Measurements from ENCODE around the gene IRF4.

The IRF4 gene

DNA sequence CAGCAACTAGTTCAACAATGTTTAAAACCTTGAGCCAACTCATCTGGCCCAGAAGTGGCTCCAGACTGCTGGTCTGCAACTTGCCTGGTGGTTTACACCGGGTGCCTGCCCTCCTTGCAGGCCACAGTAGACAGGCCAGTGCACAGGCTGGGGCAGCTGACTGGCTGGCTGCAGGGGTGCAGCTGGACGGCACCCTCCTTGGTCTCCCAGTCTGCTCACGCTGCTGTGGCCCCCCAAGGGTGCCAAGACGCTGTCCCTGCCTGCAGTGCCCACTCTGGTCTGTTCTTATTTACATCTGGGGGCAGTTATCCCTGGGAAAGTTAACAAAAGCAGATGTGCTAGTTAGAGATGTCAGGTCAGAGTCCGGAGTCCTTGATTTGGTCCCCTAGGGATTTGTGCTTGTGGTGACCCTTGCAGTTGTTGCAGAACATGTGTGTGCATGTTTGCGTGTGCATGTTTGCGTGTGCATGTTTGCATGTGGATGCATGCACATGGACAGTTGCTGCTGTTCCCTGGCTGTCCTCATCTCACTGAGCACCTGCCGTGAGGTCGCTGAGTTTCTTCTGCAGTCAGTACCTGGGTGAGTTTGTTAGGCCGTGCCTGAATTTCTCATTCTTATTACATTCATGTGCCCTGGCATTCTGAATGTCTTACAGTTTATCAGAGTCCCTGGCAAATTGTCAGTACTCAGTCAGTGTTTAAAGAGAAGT is 48.2 kb upstream of the IRF4 start:
- no peaks in the 10 kb centered on the region for H3K9me3 ChIP-seq (ENCODE audit: insufficient read depth, low read length)

GRCh38 chr6:343960-344815 is 47.4 kb upstream of the IRF4 start:
- Histone ChIP-seq H3K9ac (ENCODE audit: low read length) (no peak overlapping the region), H3K9me3 (ENCODE audit: insufficient read depth, low read length) (no peaks in the 10 kb centered on the region), H3K27me3 (ENCODE audit: low read length) (no peaks in the 10 kb centered on the region), H4K20me1 (ENCODE audit: low read depth, low read length) (no peaks in the 10 kb centered on the region), H3K4me2 (ENCODE audit: low read depth, low read length, poor library complexity, severe bottlenecking) (no peak overlapping the region), H3K79me2 (ENCODE audit: insufficient read depth, low read length) (no peaks in the 10 kb centered on the region), H3K4me3 (ENCODE audit: insufficient read depth, low read length, poor library complexity, severe bottlenecking) (no peak overlapping the region), H3K36me3 (ENCODE audit: low read length) (no peaks in the 10 kb centered on the region), H3K9me2 (replicated peaks; ENCODE audit: insufficient read depth, low read length) (no peaks in the 10 kb centered on the region), H3F3A (ENCODE audit: insufficient read depth) (no peaks in the 10 kb centered on the region), H3K27ac (ENCODE audit: low read depth, low read length) (no peak overlapping the region), H2AFZ (ENCODE audit: low read depth, low read length, severe bottlenecking) (no peak overlapping the region)
- TF ChIP-seq, protein P1, sequence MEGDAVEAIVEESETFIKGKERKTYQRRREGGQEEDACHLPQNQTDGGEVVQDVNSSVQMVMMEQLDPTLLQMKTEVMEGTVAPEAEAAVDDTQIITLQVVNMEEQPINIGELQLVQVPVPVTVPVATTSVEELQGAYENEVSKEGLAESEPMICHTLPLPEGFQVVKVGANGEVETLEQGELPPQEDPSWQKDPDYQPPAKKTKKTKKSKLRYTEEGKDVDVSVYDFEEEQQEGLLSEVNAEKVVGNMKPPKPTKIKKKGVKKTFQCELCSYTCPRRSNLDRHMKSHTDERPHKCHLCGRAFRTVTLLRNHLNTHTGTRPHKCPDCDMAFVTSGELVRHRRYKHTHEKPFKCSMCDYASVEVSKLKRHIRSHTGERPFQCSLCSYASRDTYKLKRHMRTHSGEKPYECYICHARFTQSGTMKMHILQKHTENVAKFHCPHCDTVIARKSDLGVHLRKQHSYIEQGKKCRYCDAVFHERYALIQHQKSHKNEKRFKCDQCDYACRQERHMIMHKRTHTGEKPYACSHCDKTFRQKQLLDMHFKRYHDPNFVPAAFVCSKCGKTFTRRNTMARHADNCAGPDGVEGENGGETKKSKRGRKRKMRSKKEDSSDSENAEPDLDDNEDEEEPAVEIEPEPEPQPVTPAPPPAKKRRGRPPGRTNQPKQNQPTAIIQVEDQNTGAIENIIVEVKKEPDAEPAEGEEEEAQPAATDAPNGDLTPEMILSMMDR (IDR thresholded peaks at IDR 0.05; ENCODE audit: insufficient read depth, low read length, poor library complexity, severe bottlenecking): no peak
- TF ChIP-seq EZH2phosphoT487 (conservative IDR thresholded peaks at IDR 0.05; ENCODE audit: low read length): no peak

More for the DNA sequence above, 48.2 kb upstream of the IRF4 start:
- H3K79me2 ChIP-seq (ENCODE audit: insufficient read depth, low read length): no peaks in the 10 kb centered on the region
- H4K20me1 ChIP-seq (ENCODE audit: low read depth, low read length): no peaks in the 10 kb centered on the region
- no peak for TF ChIP-seq EZH2phosphoT487 (conservative IDR thresholded peaks at IDR 0.05; ENCODE audit: low read length)
- TF ChIP-seq, protein P1 (IDR thresholded peaks at IDR 0.05; ENCODE audit: insufficient read depth, low read length, poor library complexity, severe bottlenecking): no peak
- no peak overlapping the region for H3K4me3 ChIP-seq (ENCODE audit: insufficient read depth, low read length, poor library complexity, severe bottlenecking)
- no peaks in the 10 kb centered on the region for H3K27me3 ChIP-seq (ENCODE audit: low read length)
- H2AFZ ChIP-seq (ENCODE audit: low read depth, low read length, severe bottlenecking): no peak overlapping the region
- H3K9ac ChIP-seq (ENCODE audit: low read length): no peak overlapping the region
- no peaks in the 10 kb centered on the region for H3F3A ChIP-seq (ENCODE audit: insufficient read depth)
- no peaks in the 10 kb centered on the region for H3K9me2 ChIP-seq (replicated peaks; ENCODE audit: insufficient read depth, low read length)
- H3K27ac ChIP-seq (ENCODE audit: low read depth, low read length): no peak overlapping the region
- H3K4me2 ChIP-seq (ENCODE audit: low read depth, low read length, poor library complexity, severe bottlenecking): no peak overlapping the region
- no peaks in the 10 kb centered on the region for H3K36me3 ChIP-seq (ENCODE audit: low read length)

DNA sequence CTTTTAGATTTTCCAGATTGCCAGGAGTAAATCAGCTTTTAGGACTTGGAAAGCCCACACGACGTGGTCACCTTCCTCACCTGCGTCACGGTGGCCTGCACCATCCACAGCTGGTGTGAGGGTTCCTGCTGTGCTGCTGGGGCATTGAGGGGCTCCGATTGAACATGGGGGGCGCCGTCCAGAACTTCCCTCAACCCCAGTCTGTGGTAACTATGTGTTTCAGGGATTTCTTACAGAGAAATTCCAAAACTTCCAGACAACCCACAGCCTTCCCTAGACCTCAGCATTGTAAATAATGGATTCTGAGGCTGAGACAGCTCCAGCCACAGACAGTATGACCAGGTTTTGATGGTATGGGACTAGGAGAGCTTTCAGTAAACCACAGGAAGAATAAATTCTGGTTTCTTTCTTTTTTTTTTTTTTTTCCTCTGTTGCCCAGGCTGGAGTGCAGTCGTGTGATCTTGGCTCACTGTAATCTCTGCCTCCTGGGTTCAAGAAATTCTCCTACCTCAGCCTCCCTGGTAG is 46.7 kb upstream of the IRF4 start:
- Histone ChIP-seq H3K9me2 (replicated peaks; ENCODE audit: insufficient read depth, low read length) (no peaks in the 10 kb centered on the region), H3K4me3 (ENCODE audit: insufficient read depth, low read length, poor library complexity, severe bottlenecking) (no peak overlapping the region), H3K79me2 (ENCODE audit: insufficient read depth, low read length) (no peaks in the 10 kb centered on the region), H3K9me3 (ENCODE audit: insufficient read depth, low read length) (no peaks in the 10 kb centered on the region), H2AFZ (ENCODE audit: low read depth, low read length, severe bottlenecking) (no peak overlapping the region), H4K20me1 (ENCODE audit: low read depth, low read length) (no peaks in the 10 kb centered on the region), H3K27ac (ENCODE audit: low read depth, low read length) (no peak overlapping the region), H3K4me2 (ENCODE audit: low read depth, low read length, poor library complexity, severe bottlenecking) (no peak overlapping the region), H3K9ac (ENCODE audit: low read length) (no peak overlapping the region), H3K36me3 (ENCODE audit: low read length) (no peaks in the 10 kb centered on the region), H3K27me3 (ENCODE audit: low read length) (no peaks in the 10 kb centered on the region), H3F3A (ENCODE audit: insufficient read depth) (no peaks in the 10 kb centered on the region)
- TF ChIP-seq, protein P1 (IDR thresholded peaks at IDR 0.05; ENCODE audit: insufficient read depth, low read length, poor library complexity, severe bottlenecking): no peak
- TF ChIP-seq EZH2phosphoT487 (conservative IDR thresholded peaks at IDR 0.05; ENCODE audit: low read length): no peak
